HL-60/S4 (cell line): ENCODE results near the gene CIRBP.
"Not testable (repeated sequence)": the region's sequence is repeated elsewhere in the genome, so short reads cannot be mapped to it uniquely, and the experiment has no call there.

Experiments
- in situ Hi-C: fragments of 300-500 bp; cut with MboI; formaldehyde crosslinking; loops from 2 replicates; pipeline ENCODE4 v1.14.3; 2022; ENCODE audit warnings: low sequenced_read_pairs

Gene CIRBP

GRCh38 chr19:1290196-1290702, 21.1 kb downstream of the CIRBP start:
- in situ Hi-C loops = no loop called here

DNA sequence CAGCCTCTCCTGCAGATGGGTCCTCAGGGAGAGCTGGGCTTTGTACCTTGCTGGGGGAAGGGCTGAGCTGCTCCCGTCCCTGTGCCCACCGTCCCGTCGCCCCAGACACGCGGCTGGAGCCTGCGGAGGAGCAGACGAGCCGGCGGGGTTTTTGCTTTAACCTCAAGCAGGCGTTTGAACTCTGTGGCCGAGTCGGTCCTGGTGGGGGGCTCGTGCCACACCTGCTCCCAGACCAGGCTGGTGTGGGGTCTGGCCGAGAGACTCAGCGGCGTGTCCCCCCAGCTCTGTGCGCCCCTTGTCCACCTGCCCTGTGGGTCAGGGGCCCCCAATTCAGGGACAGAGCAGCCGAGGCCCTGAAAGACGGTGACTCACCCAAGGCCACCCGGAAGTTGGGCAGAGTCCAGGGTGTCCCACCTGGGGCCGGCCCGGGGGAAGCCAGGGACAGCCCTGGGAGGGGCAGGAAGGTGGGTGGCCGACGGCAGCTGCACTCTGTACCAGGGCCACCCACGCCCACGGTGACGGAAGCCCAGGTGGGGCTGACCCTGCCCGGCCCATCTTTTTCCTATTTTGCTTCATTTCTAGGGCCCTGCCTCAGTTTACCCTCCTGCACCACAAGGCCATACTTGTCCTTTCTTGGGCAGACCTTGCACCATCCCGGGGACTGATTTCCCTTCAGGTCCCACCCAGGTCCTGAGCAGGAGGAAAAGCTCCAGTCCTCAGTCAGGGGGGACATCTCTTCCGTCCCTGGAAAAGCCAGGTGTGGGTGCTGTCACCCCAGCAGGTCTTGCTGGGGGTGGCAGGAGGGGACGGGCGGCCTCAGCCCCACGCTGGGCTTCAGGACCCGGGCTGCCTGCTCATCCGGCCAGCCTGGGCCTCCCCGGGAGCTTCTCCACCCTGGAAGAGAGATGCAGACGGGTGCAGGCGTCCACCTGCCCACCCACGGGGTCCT, 21.8 kb downstream of the CIRBP start:
- in situ Hi-C loops = no loop called here

DNA sequence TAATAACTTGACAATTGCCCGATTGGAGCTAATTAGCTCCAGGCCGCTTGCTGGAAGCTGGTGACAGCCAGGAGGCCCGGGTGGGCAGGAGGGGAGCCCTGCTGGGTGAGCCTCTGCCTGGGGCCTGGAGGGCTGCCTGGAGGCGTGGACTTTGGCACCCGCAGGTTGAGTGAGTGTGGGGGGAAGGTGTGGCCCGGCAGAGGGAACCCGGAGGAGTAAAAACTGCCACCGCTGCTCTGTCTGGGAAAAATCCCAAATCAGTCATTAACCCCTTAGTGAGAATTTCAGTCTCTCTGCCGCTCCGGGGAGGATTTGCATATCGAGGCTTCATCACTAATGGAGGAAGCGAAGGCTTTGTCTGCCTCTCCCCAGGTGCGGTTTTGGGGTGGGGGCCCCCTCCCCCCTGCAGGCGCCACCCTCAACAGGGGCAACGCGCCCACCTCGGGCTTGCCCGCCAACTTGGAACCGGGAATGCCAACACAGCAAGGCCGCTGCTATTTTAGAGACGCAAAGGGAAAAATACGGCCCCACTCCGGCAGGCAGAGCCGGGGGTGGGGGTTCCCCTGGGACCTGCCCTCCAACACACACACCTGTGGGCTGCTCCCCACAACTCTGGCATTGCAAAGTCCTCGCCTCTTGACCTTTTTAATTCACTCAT, 22.8 kb downstream of the CIRBP start:
- in situ Hi-C loops = no loop called here

DNA sequence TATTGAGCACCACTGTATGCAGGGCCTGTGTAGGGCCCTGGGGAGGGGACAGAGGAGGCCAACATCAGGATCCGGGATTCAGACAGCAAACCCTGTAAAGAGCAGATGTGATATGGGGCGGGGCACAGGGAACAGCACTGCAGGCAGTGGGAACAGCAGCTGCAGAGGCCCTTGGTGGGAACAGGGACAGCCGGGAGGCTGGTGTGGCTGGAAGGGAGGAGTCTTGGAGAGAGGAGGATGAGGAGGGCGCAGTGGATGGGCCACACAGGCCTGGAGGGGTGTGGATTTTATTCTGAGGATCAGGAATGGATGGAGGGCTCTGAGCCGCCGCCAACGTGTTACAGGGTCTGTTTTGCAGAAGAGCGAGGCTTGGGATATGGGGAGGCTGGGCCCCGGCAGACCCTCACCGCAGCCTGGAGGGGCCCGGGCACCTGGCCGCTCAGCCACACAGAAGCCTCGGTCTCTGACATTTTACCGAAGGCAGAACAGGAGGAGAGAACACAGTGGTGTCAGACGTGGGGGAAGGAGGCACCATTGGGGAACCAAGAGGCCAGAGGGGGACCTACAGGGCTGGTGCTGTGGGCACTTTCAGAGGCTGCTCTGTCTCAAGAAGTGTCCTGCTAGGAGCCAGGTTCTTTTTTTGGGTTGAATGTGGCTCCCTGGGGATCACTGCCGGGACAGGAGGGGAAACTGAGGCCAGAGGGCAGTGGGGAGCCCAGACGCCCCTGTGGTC, 23.5 kb downstream of the CIRBP start:
- in situ Hi-C loops = no loop called here

- in situ Hi-C loops = no loop called here
Measured at GRCh38 chr19:1293782-1294604, 24.9 kb downstream of the CIRBP start.

DNA sequence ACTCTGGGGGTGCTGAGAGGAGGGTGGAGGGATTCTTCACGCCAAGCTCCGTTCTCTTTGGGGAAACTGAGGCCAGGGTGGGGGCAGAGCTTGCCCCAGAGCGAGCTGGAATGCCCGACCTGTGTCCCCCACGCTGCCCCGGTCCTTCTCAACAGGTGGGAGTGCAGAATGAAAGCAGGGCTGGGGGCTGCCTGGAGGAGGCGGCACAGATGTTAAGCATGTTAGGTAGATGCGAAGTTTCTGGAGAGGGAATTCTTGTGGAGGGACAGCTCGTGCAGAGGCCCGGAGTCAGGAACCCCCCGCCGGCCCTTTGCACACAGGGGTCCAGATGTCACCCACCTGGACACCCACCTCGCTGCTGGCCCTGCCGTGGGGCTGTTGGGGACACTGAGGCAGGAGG, 25.6 kb downstream of the CIRBP start:
- in situ Hi-C loops = no loop called here

GRCh38 chr19:1295169-1296012, 26.3 kb downstream of the CIRBP start:
- in situ Hi-C loops = no loop called here

- in situ Hi-C loops = no loop called here
Measured at GRCh38 chr19:1296078-1296477, 26.9 kb downstream of the CIRBP start.

- in situ Hi-C loops = no loop called here
Measured at GRCh38 chr19:1296575-1297271, 27.6 kb downstream of the CIRBP start.

- in situ Hi-C loops = no loop called here
Measured at GRCh38 chr19:1298235-1298634, 29.1 kb downstream of the CIRBP start.

GRCh38 chr19:1299801-1300200, 30.7 kb downstream of the CIRBP start:
- in situ Hi-C loops = no loop called here

- in situ Hi-C loops = no loop called here
Measured at GRCh38 chr19:1300744-1301490, 31.8 kb downstream of the CIRBP start.

GRCh38 chr19:1302533-1303239, 33.6 kb downstream of the CIRBP start:
- in situ Hi-C loops = no loop called here

- in situ Hi-C loops = no loop called here
Measured at GRCh38 chr19:1304197-1304924, 35.2 kb downstream of the CIRBP start.

GRCh38 chr19:1305354-1305753, 36.2 kb downstream of the CIRBP start:
- in situ Hi-C loops = not testable (repeated sequence)

GRCh38 chr19:1307320-1307719, 38.2 kb downstream of the CIRBP start:
- in situ Hi-C loops = no loop called here

DNA sequence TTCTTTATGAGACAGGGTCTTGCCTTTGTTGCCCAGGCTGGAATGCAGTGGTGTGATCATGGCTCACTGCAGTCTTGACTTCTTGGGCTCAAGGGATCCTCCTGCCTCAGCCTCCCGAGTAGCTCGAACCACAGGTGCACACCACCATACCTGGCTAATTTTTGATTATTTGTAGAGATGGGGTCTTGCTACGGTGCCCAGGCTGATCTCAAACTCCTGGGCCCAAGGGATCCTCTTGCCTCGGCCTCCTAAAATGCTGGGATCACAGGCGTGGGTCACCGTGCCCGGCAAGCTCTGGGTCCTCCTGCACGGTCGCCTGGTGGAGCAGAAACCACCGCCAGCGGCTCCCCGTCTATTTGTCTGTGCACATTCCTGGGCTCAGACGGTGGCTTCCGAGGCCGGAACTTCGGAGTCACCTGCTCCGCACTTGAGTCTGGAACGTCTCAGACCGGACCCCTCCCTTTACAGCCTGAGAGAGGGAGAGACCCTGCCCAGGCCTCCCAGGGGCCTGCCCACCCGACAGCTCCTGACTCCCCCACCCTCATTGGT, 38.7 kb downstream of the CIRBP start:
- in situ Hi-C loops = no loop called here
